BJ (cell line): ENCODE measurements around the gene SLC47A1. TPM values are rescaled to one million over a fixed set of nuclear protein-coding genes. Genes with fewer than 3 reads are reported as not detected.

Source experiments
- CTCF ChIA-PET: fragments of 350-600 bp; formaldehyde crosslinking; extraction: SDS; loops from one replicate; lab custom pipeline; 2021; ENCODE audit warnings: antibody characterized with exemption, inconsistent platforms; lab: Yijun Ruan, JAX
- POLR2A ChIA-PET: fragments of 300-600 bp; sonication (Branson Sonifier 250); formaldehyde crosslinking; extraction: SDS; loops from one replicate; lab custom pipeline; 2021; ENCODE audit warnings: antibody characterized with exemption; lab: Charles Lee
- DNase-seq: peaks from one replicate; pipeline ENCODE4 v3.0.0-alpha.2; 2011; ENCODE audit warnings: low read depth
- H3K27me3 ChIP-seq: 2 replicates; pipeline ENCODE4 v1.6.0; 2011; ENCODE audit warnings: low read length; ENCODE audit not compliant: control insufficient read depth, insufficient read depth
- H3K36me3 ChIP-seq: 2 replicates; pipeline ENCODE4 v1.5.1; 2011; ENCODE audit warnings: low read length; ENCODE audit not compliant: control insufficient read depth, insufficient read depth
- H3K4me3 ChIP-seq: 2 replicates; pipeline ENCODE4 v1.5.1; 2011; ENCODE audit warnings: low read depth, mild to moderate bottlenecking, control low read depth, low read length
- polyA plus RNA-seq: library from polyadenylated mRNA; depleted of rRNA; stranded (reverse); fragments of >200 nt; gene quantifications from 2 replicates; pipeline ENCODE4 v1.2.3, GENCODE V29; 2011
- TF ChIP-seq, protein P1 (sequence below): IDR thresholded peaks from 2 replicates; pipeline ENCODE4 v1.5.1; 2011; ENCODE audit warnings: low read depth, mild to moderate bottlenecking, control low read depth, inconsistent platforms, low read length, moderate library complexity; ENCODE audit not compliant: insufficient read depth

The SLC47A1 gene
- polyA plus RNA-seq, 1 experiment, result 0.22 TPM

DNA sequence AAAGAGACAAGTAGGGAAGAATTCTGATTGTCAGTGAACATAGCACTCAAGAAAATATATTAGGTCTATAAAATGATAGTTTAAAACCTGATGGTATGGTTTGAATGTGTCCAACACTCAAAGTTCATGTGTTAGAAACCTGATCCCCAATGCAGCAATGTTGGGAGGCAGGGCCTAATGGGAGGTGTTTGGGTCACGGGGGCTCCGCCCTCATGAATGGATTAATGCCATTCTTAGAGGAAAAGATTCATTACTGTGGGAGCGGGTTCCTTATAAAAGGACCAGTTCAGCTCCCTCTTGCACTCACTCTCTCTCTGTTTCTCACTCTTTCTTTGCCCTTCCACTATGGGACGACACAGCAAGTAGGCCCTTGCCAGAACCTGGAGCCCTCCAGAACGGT is 41.5 kb upstream of the SLC47A1 start:
- TF ChIP-seq, protein P1, sequence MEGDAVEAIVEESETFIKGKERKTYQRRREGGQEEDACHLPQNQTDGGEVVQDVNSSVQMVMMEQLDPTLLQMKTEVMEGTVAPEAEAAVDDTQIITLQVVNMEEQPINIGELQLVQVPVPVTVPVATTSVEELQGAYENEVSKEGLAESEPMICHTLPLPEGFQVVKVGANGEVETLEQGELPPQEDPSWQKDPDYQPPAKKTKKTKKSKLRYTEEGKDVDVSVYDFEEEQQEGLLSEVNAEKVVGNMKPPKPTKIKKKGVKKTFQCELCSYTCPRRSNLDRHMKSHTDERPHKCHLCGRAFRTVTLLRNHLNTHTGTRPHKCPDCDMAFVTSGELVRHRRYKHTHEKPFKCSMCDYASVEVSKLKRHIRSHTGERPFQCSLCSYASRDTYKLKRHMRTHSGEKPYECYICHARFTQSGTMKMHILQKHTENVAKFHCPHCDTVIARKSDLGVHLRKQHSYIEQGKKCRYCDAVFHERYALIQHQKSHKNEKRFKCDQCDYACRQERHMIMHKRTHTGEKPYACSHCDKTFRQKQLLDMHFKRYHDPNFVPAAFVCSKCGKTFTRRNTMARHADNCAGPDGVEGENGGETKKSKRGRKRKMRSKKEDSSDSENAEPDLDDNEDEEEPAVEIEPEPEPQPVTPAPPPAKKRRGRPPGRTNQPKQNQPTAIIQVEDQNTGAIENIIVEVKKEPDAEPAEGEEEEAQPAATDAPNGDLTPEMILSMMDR, result no peak
- H3K4me3 ChIP-seq, result no peak overlapping the region
- POLR2A ChIA-PET, result interaction anchor here (0.5 kb wide), 1 partner anchor 137 kb away, joined by 4 read pairs; no protein-coding TSS in a partner anchor
- no peak for DNase-seq
- H3K36me3 ChIP-seq, result no peaks in the 10 kb centered on the region
- peaks cover 2% of the 10 kb centered on the region; the same call in 1 of the 2 replicates for H3K27me3 ChIP-seq
- CTCF ChIA-PET, result interaction anchor here (0.5 to 2.7 kb wide), 3 partner anchors 21 to 45 kb away, joined by 3 to 10 read pairs (median 7); no protein-coding TSS in a partner anchor

GRCh38 chr17:19494961-19495806 is 38.5 kb upstream of the SLC47A1 start:
- no peaks in the 10 kb centered on the region for H3K36me3 ChIP-seq
- TF ChIP-seq, protein P1, result no peak
- no peak overlapping the region for H3K4me3 ChIP-seq
- DNase-seq, result no peak
- CTCF ChIA-PET, result interaction anchor here (0.6 to 1.7 kb wide), 2 partner anchors 9 to 1548 kb away, joined by 3 read pairs; no protein-coding TSS in a partner anchor
- peaks cover 2% of the 10 kb centered on the region; the same call in 1 of the 2 replicates for H3K27me3 ChIP-seq
- POLR2A ChIA-PET, result no interaction called here

DNA sequence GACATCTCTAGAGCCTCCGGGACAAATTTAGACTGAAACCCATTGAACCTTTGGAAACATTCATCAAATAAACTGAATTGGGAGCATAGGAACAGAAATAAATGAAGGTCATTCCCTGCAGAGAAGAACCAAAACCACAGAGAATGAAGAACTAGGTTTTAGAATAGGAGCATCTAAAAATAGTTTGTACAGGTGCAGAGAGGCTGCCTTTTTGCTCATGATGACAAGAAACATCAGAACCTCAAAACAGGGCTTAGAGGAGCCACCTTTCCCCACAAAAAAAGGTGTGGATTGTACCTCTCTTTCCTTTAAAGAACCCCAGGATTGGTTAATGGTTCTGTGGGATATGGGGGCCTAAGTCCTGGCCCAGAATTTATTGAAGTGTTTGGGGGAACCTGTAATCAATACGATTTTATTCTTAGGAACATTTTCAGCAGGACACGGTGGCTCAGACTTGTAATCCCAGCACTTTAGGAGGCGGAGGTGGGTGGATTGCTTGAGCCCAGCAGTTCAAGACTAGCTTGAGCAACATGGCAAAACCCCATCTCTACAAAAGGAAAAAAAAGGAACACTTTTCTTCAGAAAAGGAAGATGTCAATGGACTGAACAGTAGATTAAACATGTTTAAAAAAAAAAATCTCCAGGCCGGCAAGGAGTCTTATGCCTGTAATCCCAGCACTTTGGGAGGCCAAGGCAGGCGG is 37.7 kb upstream of the SLC47A1 start:
- POLR2A ChIA-PET, result no interaction called here
- H3K27me3 ChIP-seq, result peaks cover 3% of the 10 kb centered on the region; the same call in 1 of the 2 replicates
- H3K36me3 ChIP-seq, result no peaks in the 10 kb centered on the region
- DNase-seq, result no peak
- CTCF ChIA-PET, result no interaction called here
- no peak overlapping the region for H3K4me3 ChIP-seq
- TF ChIP-seq, protein P1, result no peak

GRCh38 chr17:19497624-19498023 is 36.0 kb upstream of the SLC47A1 start:
- H3K36me3 ChIP-seq, result no peaks in the 10 kb centered on the region
- no peak for DNase-seq
- POLR2A ChIA-PET, result no interaction called here

More at GRCh38 chr17:19497624-19498023, 36.0 kb upstream of the SLC47A1 start:
- H3K27me3 ChIP-seq, result peaks cover 2% of the 10 kb centered on the region; the same call in 1 of the 2 replicates
- H3K4me3 ChIP-seq, result no peak overlapping the region
- CTCF ChIA-PET, result no interaction called here
- TF ChIP-seq, protein P1, result no peak
